Measurements from ENCODE around the gene PPP1R9B. TPM values are rescaled to one million over a fixed set of nuclear protein-coding genes. Genes with fewer than 3 reads are reported as not detected.

The PPP1R9B gene
- total and polyA plus RNA-seq, 2 of the 8 experiments (the other 6 are each of a cell fraction or from before 2014, with no cell fraction given), result 5.2 to 13.1 TPM

GRCh38 chr17:50199211-50199802 lies 48.8 kb upstream of the PPP1R9B start:
- peaks cover 11% of the 10 kb centered on the region; the same call in 1 of the 2 replicates for H3K23me2 ChIP-seq (ENCODE audit: low read depth, low read length)
- peak overlapping the region; percentile 49 to 72 (median 60) for H3K4me3 ChIP-seq (ENCODE audit: extremely low read depth in 1 of 4, insufficient read depth in 2 of 4, low read depth in 3 of 4, low read length in 4 of 4)
- DNase-seq (ENCODE audit: low read depth in 1 of 2, low spot score in 2 of 2) (no peak), FAIRE-seq (no peak)
- WGBS, 2 experiments (ENCODE audit: extremely low coverage in 1 of 2, insufficient coverage in 1 of 2, insufficient read length in 1 of 2, insufficient replicate concordance in 2 of 2, low coverage in 1 of 2, low lambda C conversion rate in 2 of 2, missing lambda C conversion rate in 1 of 2), result 30% methylated on average over 17 of the region's 41 CpGs; no CpG with 5 or more reads in 1 of the 2 experiments
- no peak overlapping the region for H2BK120ac ChIP-seq (replicated peaks; ENCODE audit: low read depth, low read length)
- no peak overlapping the region for H3K9ac ChIP-seq (replicated peaks in 1 of 4; ENCODE audit: extremely low read depth in 1 of 4, low read depth in 3 of 4, low read length in 3 of 4)
- no peak overlapping the region for H2AFZ ChIP-seq (ENCODE audit: low read length)
- no peak overlapping the region for H2BK15ac ChIP-seq (ENCODE audit: low read length)
- peaks cover 11 to 40% (median 21%) of the 10 kb centered on the region in 4 experiments for H3K36me3 ChIP-seq (ENCODE audit: control insufficient read depth in 2 of 4, insufficient read depth in 4 of 4, low read length in 3 of 4)
- no peak overlapping the region for H2BK12ac ChIP-seq (ENCODE audit: low read depth, low read length)
- H2BK5ac ChIP-seq (ENCODE audit: low read depth, low read length), result no peak overlapping the region
- peak overlapping the region; percentile 15; the same call in 1 of the 2 replicates for H4K8ac ChIP-seq (ENCODE audit: extremely low read depth, insufficient read depth, low read length)
- no peak overlapping the region for H3K14ac ChIP-seq (ENCODE audit: insufficient read length)
- peaks cover 0 to 4% of the 10 kb centered on the region in 2 experiments for H4K20me1 ChIP-seq (replicated peaks in 1 of 2; ENCODE audit: control insufficient read depth in 1 of 2, insufficient read depth in 2 of 2, low read length in 2 of 2)
- no peak overlapping the region for H3K56ac ChIP-seq (replicated peaks; ENCODE audit: insufficient read length, low read depth, low read length)
- H3K4me2 ChIP-seq (ENCODE audit: insufficient read depth in 1 of 2, low read depth in 2 of 2, low read length in 2 of 2), result peak overlapping the region; percentile 64 to 88
- H3K4ac ChIP-seq (replicated peaks; ENCODE audit: insufficient read length, low read depth, low read length), result no peak overlapping the region
- H3K23ac ChIP-seq (ENCODE audit: insufficient read length), result no peak overlapping the region
- TF ChIP-seq YY1 (IDR thresholded peaks at IDR 0.05; ENCODE audit: low read depth, low read length) (no peak), SP4 (IDR thresholded peaks at IDR 0.05; ENCODE audit: low read length) (no peak), TAF1 (IDR thresholded peaks at IDR 0.05; ENCODE audit: low read depth, low read length) (no peak), E2F6 (IDR thresholded peaks at IDR 0.05) (no peak), JUN (IDR thresholded peaks at IDR 0.05; ENCODE audit: low read depth, low read length) (no peak), MAFK (IDR thresholded peaks at IDR 0.05; ENCODE audit: low read depth, low read length) (no peak), CHD1 (IDR thresholded peaks at IDR 0.05; ENCODE audit: low read depth, low read length) (no peak)
- no peak overlapping the region for H3K27ac ChIP-seq (ENCODE audit: low read depth, low read length)
- POLR2A ChIA-PET (ENCODE audit: partially characterized antibody), result interaction anchor here (0.8 to 3.4 kb wide), 8 partner anchors 12 to 163 kb away, joined by 3 to 22 read pairs (median 6); partner anchors contain the start of gene TMEM92
- no peaks in the 10 kb centered on the region for H3K9me3 ChIP-seq (ENCODE audit: insufficient read depth in 2 of 2, low read depth in 1 of 2, low read length in 1 of 2)
- H3K18ac ChIP-seq (ENCODE audit: extremely low read depth, low read length), result no peak overlapping the region
- no peaks in the 10 kb centered on the region for H3K79me2 ChIP-seq (ENCODE audit: control insufficient read depth in 1 of 2, insufficient read depth in 2 of 2, low read length in 2 of 2)
- no peak overlapping the region for H4K91ac ChIP-seq (replicated peaks; ENCODE audit: insufficient read length, low read length)
- no peak overlapping the region for H4K5ac ChIP-seq (ENCODE audit: insufficient read length, low read depth, low read length)
- no peak overlapping the region for H2AK5ac ChIP-seq (ENCODE audit: low read depth, low read length)
- CTCF ChIA-PET (ENCODE audit: partially characterized antibody), result interaction anchor here (1.0 to 24.4 kb wide), 23 partner anchors 15 to 280 kb away, joined by 3 to 1349 read pairs (median 8); partner anchors contain the start of genes SGCA and TMEM92
- H3K27me3 ChIP-seq (replicated peaks in 1 of 4; ENCODE audit: control insufficient read depth in 3 of 4, extremely low read depth in 1 of 4, insufficient read depth in 3 of 4, low read length in 3 of 4), result peaks cover 0 to 18% (median 10%) of the 10 kb centered on the region in 4 experiments; a peak in 5 of 7 replicates
- H3K4me1 ChIP-seq (replicated peaks in 1 of 4; ENCODE audit: control insufficient read depth in 3 of 4, insufficient read depth in 4 of 4, low read length in 3 of 4), result peaks cover 0 to 5% (median 1%) of the 10 kb centered on the region in 4 experiments; a peak in 4 of 7 replicates
- no peaks in the 10 kb centered on the region for H3K79me1 ChIP-seq (ENCODE audit: low read depth, low read length)
- no peak overlapping the region for H2BK20ac ChIP-seq (ENCODE audit: low read length)
